Loucy (cell line): Measurements from ENCODE around the gene SMIM44.

Source experiments
- H2AFZ ChIP-seq: fragments of 200-600 bp; sonication (generic); 2 replicates; pipeline ENCODE4 v1.6.0; 2016; ENCODE audit warnings: antibody characterized with exemption, mild to moderate bottlenecking, low read length, moderate library complexity
- H3F3A ChIP-seq: fragments of 200-600 bp; 2 replicates; pipeline ENCODE4 v1.6.0; 2016; ENCODE audit warnings: antibody characterized with exemption, low read depth, mild to moderate bottlenecking
- H3K27me3 ChIP-seq: fragments of 200-600 bp; sonication (generic); 2 replicates; pipeline ENCODE4 v1.6.1; 2014; ENCODE audit warnings: low read length, mild to moderate bottlenecking; ENCODE audit not compliant: insufficient read depth, poor library complexity, severe bottlenecking
- H3K36me3 ChIP-seq: fragments of 200-600 bp; sonication (generic); 2 replicates; pipeline ENCODE4 v1.6.1; 2016; ENCODE audit warnings: low read length; ENCODE audit not compliant: insufficient read depth
- H3K4me1 ChIP-seq: fragments of 200-600 bp; sonication (generic); 2 replicates; pipeline ENCODE4 v1.5.1; 2014; ENCODE audit warnings: low read length, mild to moderate bottlenecking; ENCODE audit not compliant: insufficient read depth, poor library complexity, severe bottlenecking
- H3K4me2 ChIP-seq: fragments of 200-600 bp; sonication (generic); 2 replicates; pipeline ENCODE4 v1.6.0; 2014; ENCODE audit warnings: antibody characterized with exemption, low read length, low read depth, mild to moderate bottlenecking; ENCODE audit not compliant: poor library complexity, severe bottlenecking
- H3K4me3 ChIP-seq: fragments of 200-600 bp; sonication (generic); 2 replicates; pipeline ENCODE4 v1.5.1; 2014; ENCODE audit warnings: low read length, mild to moderate bottlenecking, mixed read lengths; ENCODE audit not compliant: poor library complexity, severe bottlenecking
- H3K79me2 ChIP-seq: fragments of 200-600 bp; sonication (generic); 2 replicates; pipeline ENCODE4 v1.6.1; 2014; ENCODE audit warnings: low read length; ENCODE audit not compliant: insufficient read depth
- H3K9ac ChIP-seq: fragments of 200-600 bp; sonication (generic); 2 replicates; pipeline ENCODE4 v1.6.0; 2014; ENCODE audit warnings: mild to moderate bottlenecking, low read depth, low read length, moderate library complexity; ENCODE audit not compliant: poor library complexity, severe bottlenecking
- H3K9me2 ChIP-seq: fragments of 200-600 bp; sonication (generic); replicated peaks from 2 replicates; pipeline ENCODE4 v1.6.1; 2016; ENCODE audit warnings: low read depth, low read length, mixed read lengths
- H3K9me3 ChIP-seq: fragments of 200-600 bp; sonication (generic); 2 replicates; pipeline ENCODE4 v1.6.1; 2014; ENCODE audit warnings: mild to moderate bottlenecking, antibody characterized with exemption, low read length, low read depth; ENCODE audit not compliant: insufficient read depth
- H4K20me1 ChIP-seq: fragments of 200-600 bp; sonication (generic); 2 replicates; pipeline ENCODE4 v1.6.0; 2014; ENCODE audit warnings: antibody characterized with exemption, low read length, mild to moderate bottlenecking; ENCODE audit not compliant: insufficient read depth, poor library complexity, severe bottlenecking
- EZH2phosphoT487 ChIP-seq: fragments of 200-600 bp; IDR thresholded peaks from 2 replicates; pipeline ENCODE4 v1.6.1; 2018; ENCODE audit warnings: antibody characterized with exemption, mild to moderate bottlenecking, moderate library complexity, borderline replicate concordance
- TF ChIP-seq, protein P1 (sequence below): fragments of 200-600 bp; sonication (generic); conservative IDR thresholded peaks from 2 replicates; pipeline ENCODE4 v1.5.1; 2014; ENCODE audit warnings: mild to moderate bottlenecking, antibody characterized with exemption, low read length

SMIM44 gene

DNA sequence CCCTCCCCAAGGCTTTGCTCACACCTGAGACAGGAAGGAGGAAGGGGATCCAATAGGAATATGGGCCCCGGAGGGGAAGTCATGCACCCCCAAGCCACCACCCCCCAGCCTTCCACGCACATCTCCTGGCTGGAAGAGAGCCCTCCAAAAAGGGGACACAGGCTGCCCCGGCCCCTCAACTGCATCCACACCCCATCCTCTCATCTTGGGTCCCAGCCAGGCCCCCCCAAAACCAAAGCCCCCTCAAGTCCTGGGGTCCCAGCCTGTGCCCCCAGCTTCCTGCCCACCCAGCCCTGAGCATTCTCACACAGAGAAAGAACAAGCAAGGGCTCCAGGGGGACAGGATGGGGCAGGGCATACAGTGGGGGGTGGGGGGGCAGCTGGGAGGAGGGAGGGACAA lies 15.0 kb downstream of the SMIM44 start:
- no peaks in the 10 kb centered on the region for H3K4me1 ChIP-seq
- no peaks in the 10 kb centered on the region for H3K27me3 ChIP-seq
- peaks cover 9% of the 10 kb centered on the region; the same call in 1 of the 2 replicates for H3K79me2 ChIP-seq

DNA sequence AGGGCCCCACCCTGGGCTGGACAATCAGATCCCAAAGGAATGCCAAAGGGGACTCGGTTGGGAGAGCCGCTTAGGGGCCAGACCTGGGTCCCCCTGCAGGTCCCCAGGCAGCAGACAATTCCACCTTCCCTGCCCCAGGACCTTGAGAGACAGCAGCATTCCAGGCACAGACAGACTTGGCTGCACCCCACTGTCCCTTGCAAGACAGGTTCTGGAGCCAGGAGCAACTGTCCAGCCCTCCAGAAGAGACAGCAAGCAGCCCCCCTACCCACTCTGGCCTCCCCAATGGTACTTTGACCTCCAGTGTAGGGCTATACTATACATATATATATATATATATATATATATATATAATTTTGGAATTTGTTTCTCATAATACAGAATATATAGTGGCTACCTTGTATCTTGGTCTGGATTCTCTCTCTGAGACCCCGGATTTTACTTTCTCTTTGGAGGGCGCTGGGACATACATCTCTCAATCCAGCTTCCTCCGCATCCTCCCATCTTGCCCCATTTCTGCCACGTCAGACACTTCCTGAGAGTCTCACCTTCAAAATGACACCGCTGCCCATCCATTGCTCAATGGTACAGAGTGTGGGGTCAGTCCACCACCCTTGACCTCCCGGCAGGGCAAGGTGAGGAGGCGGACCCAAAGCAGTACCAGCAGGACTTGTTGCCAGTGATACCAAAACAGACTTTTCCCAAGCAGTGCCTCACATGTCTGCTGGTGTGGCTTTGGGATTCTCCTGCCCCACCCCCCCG lies 15.6 kb downstream of the SMIM44 start:
- Histone ChIP-seq H3K27me3 (no peaks in the 10 kb centered on the region), H2AFZ (no peak overlapping the region), H3K4me1 (no peaks in the 10 kb centered on the region), H3K9me2 (no peaks in the 10 kb centered on the region), H3F3A (peaks cover 5% of the 10 kb centered on the region; the same call in 1 of the 2 replicates), H3K36me3 (0 out of 2 replicates have a peak, but pooled peaks cover 7% of the 10 kb centered on the region), H3K9ac (no peak overlapping the region), H3K9me3 (no peaks in the 10 kb centered on the region), H3K4me3 (no peak overlapping the region), H4K20me1 (peaks cover 5% of the 10 kb centered on the region), H3K79me2 (peaks cover 6% of the 10 kb centered on the region; the same call in 1 of the 2 replicates), H3K4me2 (no peak overlapping the region)
- TF ChIP-seq, protein P1, sequence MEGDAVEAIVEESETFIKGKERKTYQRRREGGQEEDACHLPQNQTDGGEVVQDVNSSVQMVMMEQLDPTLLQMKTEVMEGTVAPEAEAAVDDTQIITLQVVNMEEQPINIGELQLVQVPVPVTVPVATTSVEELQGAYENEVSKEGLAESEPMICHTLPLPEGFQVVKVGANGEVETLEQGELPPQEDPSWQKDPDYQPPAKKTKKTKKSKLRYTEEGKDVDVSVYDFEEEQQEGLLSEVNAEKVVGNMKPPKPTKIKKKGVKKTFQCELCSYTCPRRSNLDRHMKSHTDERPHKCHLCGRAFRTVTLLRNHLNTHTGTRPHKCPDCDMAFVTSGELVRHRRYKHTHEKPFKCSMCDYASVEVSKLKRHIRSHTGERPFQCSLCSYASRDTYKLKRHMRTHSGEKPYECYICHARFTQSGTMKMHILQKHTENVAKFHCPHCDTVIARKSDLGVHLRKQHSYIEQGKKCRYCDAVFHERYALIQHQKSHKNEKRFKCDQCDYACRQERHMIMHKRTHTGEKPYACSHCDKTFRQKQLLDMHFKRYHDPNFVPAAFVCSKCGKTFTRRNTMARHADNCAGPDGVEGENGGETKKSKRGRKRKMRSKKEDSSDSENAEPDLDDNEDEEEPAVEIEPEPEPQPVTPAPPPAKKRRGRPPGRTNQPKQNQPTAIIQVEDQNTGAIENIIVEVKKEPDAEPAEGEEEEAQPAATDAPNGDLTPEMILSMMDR, result no peak
- no peak for TF ChIP-seq EZH2phosphoT487

More for the DNA sequence above, 15.0 kb downstream of the SMIM44 start:
- H3K4me2 ChIP-seq, result no peak overlapping the region
- TF ChIP-seq, protein P1, result no peak
- no peak for TF ChIP-seq EZH2phosphoT487
- H3K4me3 ChIP-seq, result no peak overlapping the region
- H3K9me3 ChIP-seq, result no peaks in the 10 kb centered on the region
- H3K36me3 ChIP-seq, result 0 out of 2 replicates have a peak, but pooled peaks cover under 1% of the 10 kb centered on the region
- no peaks in the 10 kb centered on the region for H3K9me2 ChIP-seq
- peaks cover 8% of the 10 kb centered on the region for H4K20me1 ChIP-seq
- peaks cover 5% of the 10 kb centered on the region; the same call in 1 of the 2 replicates for H3F3A ChIP-seq
- no peak overlapping the region for H3K9ac ChIP-seq
- H2AFZ ChIP-seq, result no peak overlapping the region

DNA sequence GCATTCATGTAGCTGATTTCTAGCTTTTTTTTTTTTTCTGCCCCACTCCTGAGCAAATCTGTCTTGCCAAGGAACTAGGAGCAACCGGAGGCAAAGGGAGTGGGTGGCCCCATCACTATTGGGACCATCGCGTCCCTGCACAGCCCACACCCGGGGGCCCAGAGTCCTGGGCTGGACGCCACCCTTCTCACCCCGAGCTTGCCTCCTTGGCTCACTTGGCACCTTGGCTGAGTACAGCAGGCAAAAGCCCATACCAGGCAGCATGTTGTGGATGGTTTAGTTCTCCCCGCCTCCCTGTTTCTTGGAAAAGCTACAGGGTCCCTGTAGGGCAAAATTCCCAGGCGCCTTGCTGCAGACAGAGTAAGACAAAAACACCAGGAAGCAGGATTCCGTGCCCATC lies 16.6 kb downstream of the SMIM44 start:
- H2AFZ ChIP-seq, result no peak overlapping the region

More for the DNA sequence above, 16.6 kb downstream of the SMIM44 start:
- no peak for TF ChIP-seq EZH2phosphoT487
- TF ChIP-seq, protein P1, result no peak
- no peaks in the 10 kb centered on the region for H3K9me3 ChIP-seq
- no peak overlapping the region for H3K4me3 ChIP-seq
- H3K79me2 ChIP-seq, result no peaks in the 10 kb centered on the region
- no peak overlapping the region for H3K9ac ChIP-seq
- H3K9me2 ChIP-seq, result no peaks in the 10 kb centered on the region
- H3K27me3 ChIP-seq, result no peaks in the 10 kb centered on the region
- no peaks in the 10 kb centered on the region for H3K4me1 ChIP-seq
- H4K20me1 ChIP-seq, result no peaks in the 10 kb centered on the region
- H3K4me2 ChIP-seq, result no peak overlapping the region
- 0 out of 2 replicates have a peak, but pooled peaks cover 10% of the 10 kb centered on the region for H3K36me3 ChIP-seq
- peaks cover 5% of the 10 kb centered on the region; the same call in 1 of the 2 replicates for H3F3A ChIP-seq
